SK-N-SH treated with all-trans-retinoic acid at 6 μM for 48 hours (cell line): ENCODE measurements around the gene EFCAB7.

Experiments
- ATAC-seq: fragments of 200-7000 bp; cut with Tn5 transposase; 3 replicates; pipeline ENCODE4 v1.9.1; 2020; ENCODE audit warnings: mild to moderate bottlenecking, moderate library complexity
- ARNTL ChIP-seq: fragments of 450-650 bp; formaldehyde crosslinking; IDR thresholded peaks from 2 replicates; pipeline ENCODE4 v1.5.0; 2020; ENCODE audit warnings: low read depth, mild to moderate bottlenecking, moderate library complexity, borderline replicate concordance
- BACH2 ChIP-seq: fragments of 250-450 bp; sonication (Bioruptor Pico); IDR thresholded peaks from 2 replicates; pipeline ENCODE4 v1.9.0; 2021; ENCODE audit warnings: mild to moderate bottlenecking, borderline replicate concordance
- CSRNP3 ChIP-seq: fragments of 250-450 bp; sonication (Bioruptor Pico); IDR thresholded peaks from 2 replicates; pipeline ENCODE4 v1.5.1; 2021; ENCODE audit warnings: mild to moderate bottlenecking, moderate library complexity
- ESRRG ChIP-seq: fragments of 250-450 bp; sonication (Bioruptor Pico); IDR thresholded peaks from 2 replicates; pipeline ENCODE4 v1.6.1; 2021; ENCODE audit warnings: mild to moderate bottlenecking
- ISL1 ChIP-seq: fragments of 250-450 bp; sonication (Bioruptor Pico); IDR thresholded peaks from 2 replicates; pipeline ENCODE4 v2.1.2; 2022; ENCODE audit warnings: mild to moderate bottlenecking, moderate library complexity
- PATZ1 ChIP-seq: fragments of 250-450 bp; sonication (Bioruptor Pico); IDR thresholded peaks from 2 replicates; pipeline ENCODE4 v1.8.0; 2020; ENCODE audit warnings: mild to moderate bottlenecking, moderate library complexity, borderline replicate concordance
- POU6F1 ChIP-seq: fragments of 250-450 bp; sonication (Bioruptor Pico); IDR thresholded peaks from 2 replicates; pipeline ENCODE4 v1.8.0; 2021; ENCODE audit warnings: low read depth, mild to moderate bottlenecking, moderate library complexity, borderline replicate concordance
- PPARA ChIP-seq: fragments of 250-450 bp; sonication (Bioruptor Pico); IDR thresholded peaks from 2 replicates; pipeline ENCODE4 v1.5.0; 2020; ENCODE audit warnings: mild to moderate bottlenecking, borderline replicate concordance
- RARB ChIP-seq: fragments of 250-450 bp; sonication (Bioruptor Pico); IDR thresholded peaks from 2 replicates; pipeline ENCODE4 v1.8.0; 2021; ENCODE audit warnings: mild to moderate bottlenecking, moderate library complexity
- SNAI2 ChIP-seq: fragments of 250-450 bp; sonication (Bioruptor Pico); IDR thresholded peaks from 2 replicates; pipeline ENCODE4 v1.5.0; 2020; ENCODE audit warnings: mild to moderate bottlenecking, moderate library complexity
- TCF4 ChIP-seq: fragments of 250-450 bp; sonication (Bioruptor Pico); IDR thresholded peaks from 2 replicates; pipeline ENCODE4 v1.8.0; 2021; ENCODE audit warnings: mild to moderate bottlenecking, moderate library complexity, borderline replicate concordance
- TOX ChIP-seq: fragments of 250-450 bp; sonication (Bioruptor Pico); IDR thresholded peaks from 2 replicates; pipeline ENCODE4 v1.8.0; 2021; ENCODE audit warnings: mild to moderate bottlenecking, moderate library complexity, borderline replicate concordance
- TSHZ2 ChIP-seq: fragments of 250-450 bp; sonication (Bioruptor Pico); IDR thresholded peaks from 2 replicates; pipeline ENCODE4 v1.5.0; 2020; ENCODE audit warnings: mild to moderate bottlenecking, moderate library complexity
- ZFP3 ChIP-seq: fragments of 250-450 bp; sonication (Bioruptor Pico); IDR thresholded peaks from 2 replicates; pipeline ENCODE4 v1.5.0; 2020; ENCODE audit warnings: mild to moderate bottlenecking, moderate library complexity
- ZFP30 ChIP-seq: fragments of 450-650 bp; formaldehyde crosslinking; IDR thresholded peaks from 2 replicates; pipeline ENCODE4 v1.5.0; 2022; ENCODE audit warnings: mild to moderate bottlenecking, moderate library complexity
- ZNF565 ChIP-seq: fragments of 450-650 bp; formaldehyde crosslinking; conservative IDR thresholded peaks from 2 replicates; pipeline ENCODE4 v1.5.0; 2020; ENCODE audit warnings: low read depth, mild to moderate bottlenecking, moderate library complexity
- ZNF70 ChIP-seq: fragments of 450-650 bp; formaldehyde crosslinking; IDR thresholded peaks from 2 replicates; pipeline ENCODE4 v1.5.0; 2020; ENCODE audit warnings: mild to moderate bottlenecking, moderate library complexity
- ZNF8 ChIP-seq: fragments of 450-650 bp; formaldehyde crosslinking; IDR thresholded peaks from 2 replicates; pipeline ENCODE4 v1.5.0; 2020; ENCODE audit warnings: mild to moderate bottlenecking, moderate library complexity

Gene EFCAB7

GRCh38 chr1:63497577-63497976 lies 25.7 kb upstream of the EFCAB7 start:
- ATAC-seq, result no peak
- TF ChIP-seq POU6F1 (CRISPR knock-in tag) (no peak), ZNF8 (no peak), PATZ1 (no peak), ISL1 (CRISPR knock-in tag) (no peak), BACH2 (CRISPR knock-in tag) (no peak), ESRRG (CRISPR knock-in tag) (no peak), TOX (CRISPR knock-in tag) (no peak)

GRCh38 chr1:63498106-63498505 lies 25.2 kb upstream of the EFCAB7 start:
- ATAC-seq, result no peak
- TF ChIP-seq BACH2 (CRISPR knock-in tag) (no peak), TSHZ2 (CRISPR knock-in tag) (no peak), ZFP30 (CRISPR knock-in tag) (no peak), ARNTL (no peak), ISL1 (CRISPR knock-in tag) (no peak), ZNF565 (CRISPR knock-in tag) (no peak), ZFP3 (CRISPR knock-in tag) (no peak), RARB (CRISPR knock-in tag) (no peak), ZNF8 (no peak), CSRNP3 (CRISPR knock-in tag) (no peak), PPARA (CRISPR knock-in tag) (no peak), ZNF70 (CRISPR knock-in tag) (no peak), PATZ1 (no peak), POU6F1 (CRISPR knock-in tag) (no peak)

GRCh38 chr1:63501256-63501655 lies 22.1 kb upstream of the EFCAB7 start:
- TF ChIP-seq ZFP30 (CRISPR knock-in tag) (no peak), TCF4 (CRISPR knock-in tag) (no peak), ARNTL (no peak), SNAI2 (CRISPR knock-in tag) (no peak), PATZ1 (no peak), ZNF8 (no peak), ZFP3 (CRISPR knock-in tag) (no peak), CSRNP3 (CRISPR knock-in tag) (no peak)

More at GRCh38 chr1:63501256-63501655, 22.1 kb upstream of the EFCAB7 start:
- ATAC-seq, result no peak
